GM23338 (cell line): ENCODE data around the gene TENM4.

Source experiments
- CTCF ChIP-seq, 2 experiments: fragments of 200-600 bp in 1 of 2; sonication (generic) in 1 of 2; conservative IDR thresholded peaks; 2 replicates each; pipeline versions ENCODE4 v1.5.1 to v1.6.1; 2016 to 2017; ENCODE audit warnings: antibody characterized with exemption in 2 of 2, low read depth in 2 of 2, mild to moderate bottlenecking in 2 of 2, moderate library complexity in 1 of 2
- ETS1 ChIP-seq: IDR thresholded peaks from 2 replicates; pipeline ENCODE4 v1.6.1; 2016; ENCODE audit warnings: antibody characterized with exemption
- EZH2 ChIP-seq: fragments of 200-600 bp; sonication (generic); IDR thresholded peaks from one replicate; pipeline ENCODE4 v1.8.0; 2017; ENCODE audit warnings: antibody characterized with exemption, mild to moderate bottlenecking, low read depth; ENCODE audit not compliant: unreplicated experiment
- POLR2AphosphoS5 ChIP-seq: IDR thresholded peaks from 2 replicates; pipeline ENCODE4 v1.6.1; 2016; ENCODE audit warnings: antibody characterized with exemption, low read depth
- ZNF114 ChIP-seq: fragments of 250-450 bp; sonication (Bioruptor Pico); IDR thresholded peaks from 2 replicates; pipeline ENCODE4 v1.5.0; 2020; ENCODE audit warnings: mild to moderate bottlenecking, moderate library complexity

GRCh38 chr11:79404325-79404724, 36.5 kb downstream of the TENM4 start:
- TF ChIP-seq EZH2 (no peak), CTCF (conservative IDR thresholded peaks at IDR 0.05; ENCODE audit: low read depth in 2 of 2) (no peak), POLR2AphosphoS5 (no peak), ETS1 (no peak), ZNF114 (CRISPR knock-in tag) (no peak)
